Neural progenitor cell (in vitro differentiated cells): Measurements from ENCODE around the gene MGAT4A. TPM values are rescaled to one million over a fixed set of nuclear protein-coding genes. Genes with fewer than 3 reads are reported as not detected.

ENCODE experiments used
- DNase-seq: peaks from one replicate; pipeline ENCODE4 v3.0.0-alpha.2; 2016; ENCODE audit warnings: low spot score
- H2AFZ ChIP-seq: fragments of 200-600 bp; sonication (generic); replicated peaks from 2 replicates; pipeline ENCODE4 v1.6.1; 2016; ENCODE audit warnings: antibody characterized with exemption
- H3F3A ChIP-seq: fragments of 200-600 bp; sonication (generic); 2 replicates; pipeline ENCODE4 v1.6.1; 2016; ENCODE audit warnings: antibody characterized with exemption, low read depth
- H3K27ac ChIP-seq: fragments of 200-600 bp; sonication (generic); 2 replicates; pipeline ENCODE4 v1.5.1; 2016; ENCODE audit warnings: mild to moderate bottlenecking
- H3K27me3 ChIP-seq: fragments of 200-600 bp; sonication (generic); 2 replicates; pipeline ENCODE4 v1.6.1; 2016; ENCODE audit warnings: mild to moderate bottlenecking, moderate library complexity
- H3K36me3 ChIP-seq: fragments of 200-600 bp; sonication (generic); 2 replicates; pipeline ENCODE4 v1.5.1; 2016
- H3K4me1 ChIP-seq: fragments of 200-600 bp; sonication (generic); 2 replicates; pipeline ENCODE4 v1.6.1; 2016; ENCODE audit warnings: mixed run types
- H3K4me2 ChIP-seq: fragments of 200-600 bp; sonication (generic); 2 replicates; pipeline ENCODE4 v1.6.1; 2016
- H3K4me3 ChIP-seq: fragments of 200-600 bp; sonication (generic); 2 replicates; pipeline ENCODE4 v1.5.1; 2016
- H3K79me2 ChIP-seq: fragments of 200-600 bp; sonication (generic); 2 replicates; pipeline ENCODE4 v1.6.1; 2016; ENCODE audit warnings: low read depth
- H3K9ac ChIP-seq: fragments of 200-600 bp; sonication (generic); 2 replicates; pipeline ENCODE4 v1.6.1; 2016
- H3K9me3 ChIP-seq: fragments of 200-600 bp; sonication (generic); 2 replicates; pipeline ENCODE4 v1.5.1; 2016; ENCODE audit warnings: low read depth
- H4K20me1 ChIP-seq: fragments of 200-600 bp; sonication (generic); 2 replicates; pipeline ENCODE4 v1.6.1; 2016; ENCODE audit warnings: low read depth
- H3K27ac Mint-ChIP-seq: 3 replicates; pipeline ENCODE4 v1.8.0; 2021; ENCODE audit warnings: mixed read lengths
- H3K27me3 Mint-ChIP-seq: 2 replicates; pipeline ENCODE4 v1.8.0; 2022; ENCODE audit warnings: low read depth, mild to moderate bottlenecking, inconsistent platforms, moderate library complexity, mixed read lengths; ENCODE audit not compliant: insufficient read depth
- H3K36me3 Mint-ChIP-seq: 3 replicates; pipeline ENCODE4 v1.8.0; 2021; ENCODE audit warnings: mixed read lengths
- H3K4me1 Mint-ChIP-seq: 3 replicates; pipeline ENCODE4 v1.8.0; 2021; ENCODE audit warnings: mixed read lengths
- H3K4me3 Mint-ChIP-seq: 3 replicates; pipeline ENCODE4 v1.8.0; 2021; ENCODE audit warnings: mild to moderate bottlenecking, moderate library complexity, mixed read lengths
- H3K9me3 Mint-ChIP-seq: 3 replicates; pipeline ENCODE4 v1.8.0; 2020; ENCODE audit warnings: mixed read lengths
- CTCF ChIP-seq: fragments of 200-600 bp; sonication (generic); IDR thresholded peaks from 2 replicates; pipeline ENCODE4 v1.5.1; 2017; ENCODE audit warnings: antibody characterized with exemption, mild to moderate bottlenecking
- EZH2 ChIP-seq: fragments of 200-600 bp; sonication (generic); IDR thresholded peaks from 2 replicates; pipeline ENCODE4 v1.6.1; 2017; ENCODE audit warnings: antibody characterized with exemption, mild to moderate bottlenecking, moderate library complexity
- EZH2phosphoT487 ChIP-seq: fragments of 200-600 bp; sonication (generic); IDR thresholded peaks from 2 replicates; pipeline ENCODE4 v1.6.1; 2017; ENCODE audit warnings: antibody characterized with exemption
- total RNA-seq: library from RNA; depleted of rRNA; stranded (reverse); fragments of >200 nt; gene quantifications from 2 replicates; pipeline ENCODE4 v1.2.3, GENCODE V29; 2015; ENCODE audit warnings: low replicate concordance

MGAT4A gene
- total RNA-seq, 1 donor from 2014 or later = 8.0 TPM

- Histone ChIP-seq H3K4me2 (no peak overlapping the region), H3K27ac (no peak overlapping the region), H2AFZ (no peak overlapping the region), H4K20me1 (peaks cover 4% of the 10 kb centered on the region), H3K9ac (no peak overlapping the region), H3K9me3 (no peaks in the 10 kb centered on the region), H3K4me3 (no peak overlapping the region), H3K79me2 (no peaks in the 10 kb centered on the region), H3K4me1 (no peaks in the 10 kb centered on the region), H3K27me3 (no peaks in the 10 kb centered on the region), H3K36me3 (peaks cover 7% of the 10 kb centered on the region), H3F3A (no peaks in the 10 kb centered on the region)
- H3K9me3 Mint-ChIP-seq = no peaks in the 10 kb centered on the region
- no peak overlapping the region for H3K27ac Mint-ChIP-seq
- H3K27me3 Mint-ChIP-seq = no peaks in the 10 kb centered on the region
- no peak for TF ChIP-seq EZH2phosphoT487
- H3K4me1 Mint-ChIP-seq = no peaks in the 10 kb centered on the region
- H3K4me3 Mint-ChIP-seq = no peak overlapping the region
- H3K36me3 Mint-ChIP-seq = peaks cover 22% of the 10 kb centered on the region
- DNase-seq = no peak
These were observed 113.8 kb downstream of the MGAT4A start for GRCh38 chr2:98617149-98617548.

GRCh38 chr2:98615481-98615880, 115.5 kb downstream of the MGAT4A start:
- no peak overlapping the region for H3K4me3 Mint-ChIP-seq
- peaks cover 7% of the 10 kb centered on the region for H3K4me1 Mint-ChIP-seq
- TF ChIP-seq EZH2phosphoT487 (no peak), CTCF (peak; percentile 11), EZH2 (no peak)
- H3F3A ChIP-seq = no peaks in the 10 kb centered on the region
- H3K9me3 ChIP-seq = no peaks in the 10 kb centered on the region
- no peak overlapping the region for H3K27ac Mint-ChIP-seq
- no peak overlapping the region for H2AFZ ChIP-seq
- H4K20me1 ChIP-seq = peaks cover 4% of the 10 kb centered on the region
- peaks cover 11% of the 10 kb centered on the region for H3K79me2 ChIP-seq
- no peak overlapping the region for H3K9ac ChIP-seq
- no peak overlapping the region for H3K27ac ChIP-seq
- H3K9me3 Mint-ChIP-seq = no peaks in the 10 kb centered on the region
- no peak for DNase-seq
- H3K4me2 ChIP-seq = no peak overlapping the region
- no peak overlapping the region for H3K4me3 ChIP-seq
- no peaks in the 10 kb centered on the region for H3K27me3 Mint-ChIP-seq
- peaks cover 22% of the 10 kb centered on the region for H3K36me3 Mint-ChIP-seq
- H3K36me3 ChIP-seq = peaks cover 10% of the 10 kb centered on the region
- H3K27me3 ChIP-seq = no peaks in the 10 kb centered on the region
- H3K4me1 ChIP-seq = no peaks in the 10 kb centered on the region

GRCh38 chr2:98614024-98614739, 116.8 kb downstream of the MGAT4A start:
- peaks cover 24% of the 10 kb centered on the region for H3K79me2 ChIP-seq
- Mint-ChIP-seq H3K36me3 (peaks cover 22% of the 10 kb centered on the region), H3K4me1 (peaks cover 18% of the 10 kb centered on the region), H3K4me3 (no peak overlapping the region), H3K27ac (no peak overlapping the region), H3K27me3 (no peaks in the 10 kb centered on the region), H3K9me3 (no peaks in the 10 kb centered on the region)
- H2AFZ ChIP-seq = no peak overlapping the region
- TF ChIP-seq CTCF (no peak), EZH2 (no peak), EZH2phosphoT487 (no peak)
- H3K4me1 ChIP-seq = peaks cover 6% of the 10 kb centered on the region
- H3F3A ChIP-seq = no peaks in the 10 kb centered on the region
- H3K4me3 ChIP-seq = no peak overlapping the region
- no peak overlapping the region for H3K9ac ChIP-seq
- no peaks in the 10 kb centered on the region for H3K9me3 ChIP-seq
- no peak overlapping the region for H3K27ac ChIP-seq
- peaks cover 10% of the 10 kb centered on the region for H3K36me3 ChIP-seq
- H3K4me2 ChIP-seq = no peak overlapping the region
- no peaks in the 10 kb centered on the region for H3K27me3 ChIP-seq
- H4K20me1 ChIP-seq = peaks cover 4% of the 10 kb centered on the region
- no peak for DNase-seq

- no peaks in the 10 kb centered on the region for H3K27me3 Mint-ChIP-seq
- Histone ChIP-seq H3F3A (peaks cover 6% of the 10 kb centered on the region), H3K79me2 (peaks cover 71% of the 10 kb centered on the region), H3K4me1 (peaks cover 12% of the 10 kb centered on the region), H4K20me1 (peaks cover 20% of the 10 kb centered on the region), H3K4me2 (peak overlapping the region; percentile 84), H3K4me3 (peak overlapping the region; percentile 82), H3K27ac (peak overlapping the region; percentile 72), H3K27me3 (no peaks in the 10 kb centered on the region), H3K9ac (peak overlapping the region; percentile 86), H2AFZ (peak overlapping the region; percentile 89), H3K9me3 (no peaks in the 10 kb centered on the region), H3K36me3 (peaks cover 4% of the 10 kb centered on the region)
- H3K36me3 Mint-ChIP-seq = peaks cover 9% of the 10 kb centered on the region
- peak; percentile 53 for DNase-seq
- TF ChIP-seq EZH2phosphoT487 (no peak), CTCF (no peak)
- peaks cover 28% of the 10 kb centered on the region for H3K4me1 Mint-ChIP-seq
- peak overlapping the region; percentile 89 for H3K4me3 Mint-ChIP-seq
- H3K9me3 Mint-ChIP-seq = no peaks in the 10 kb centered on the region
- peak overlapping the region; percentile 92 for H3K27ac Mint-ChIP-seq
These were observed 121.8 kb downstream of the MGAT4A start for GRCh38 chr2:98608962-98609604.
